GM12891 (cell line): ENCODE results near the gene OR6M1.

Experiments
- POLR2A ChIP-seq: IDR thresholded peaks from 2 replicates; pipeline ENCODE4 v1.6.1; 2011; ENCODE audit warnings: low read depth, low read length, control low read depth
- POLR2AphosphoS5 ChIP-seq: IDR thresholded peaks from 2 replicates; pipeline ENCODE4 v1.6.1; 2011; ENCODE audit warnings: low read depth, low read length, control low read depth
- SPI1 ChIP-seq: IDR thresholded peaks from 2 replicates; pipeline ENCODE4 v1.6.1; 2011; ENCODE audit warnings: low read depth, low read length, control low read depth
- TAF1 ChIP-seq: IDR thresholded peaks from 2 replicates; pipeline ENCODE4 v1.6.1; 2011; ENCODE audit warnings: low read depth, low read length, control low read depth

- TF ChIP-seq SPI1 (no peak), POLR2A (no peak), TAF1 (no peak), POLR2AphosphoS5 (no peak)
These were observed 22.6 kb downstream of the OR6M1 start for GRCh38 chr11:123783536-123783935.
